GM20431 (cell line): ENCODE data around the gene ZBTB7A.

Source experiments
- in situ Hi-C: fragments of 300-500 bp; cut with MseI, MboI; formaldehyde crosslinking; loops from one replicate; pipeline ENCODE4 v1.15.0; 2020; ENCODE audit warnings: low sequenced_read_pairs; ENCODE audit not compliant: unreplicated experiment

Gene ZBTB7A

DNA sequence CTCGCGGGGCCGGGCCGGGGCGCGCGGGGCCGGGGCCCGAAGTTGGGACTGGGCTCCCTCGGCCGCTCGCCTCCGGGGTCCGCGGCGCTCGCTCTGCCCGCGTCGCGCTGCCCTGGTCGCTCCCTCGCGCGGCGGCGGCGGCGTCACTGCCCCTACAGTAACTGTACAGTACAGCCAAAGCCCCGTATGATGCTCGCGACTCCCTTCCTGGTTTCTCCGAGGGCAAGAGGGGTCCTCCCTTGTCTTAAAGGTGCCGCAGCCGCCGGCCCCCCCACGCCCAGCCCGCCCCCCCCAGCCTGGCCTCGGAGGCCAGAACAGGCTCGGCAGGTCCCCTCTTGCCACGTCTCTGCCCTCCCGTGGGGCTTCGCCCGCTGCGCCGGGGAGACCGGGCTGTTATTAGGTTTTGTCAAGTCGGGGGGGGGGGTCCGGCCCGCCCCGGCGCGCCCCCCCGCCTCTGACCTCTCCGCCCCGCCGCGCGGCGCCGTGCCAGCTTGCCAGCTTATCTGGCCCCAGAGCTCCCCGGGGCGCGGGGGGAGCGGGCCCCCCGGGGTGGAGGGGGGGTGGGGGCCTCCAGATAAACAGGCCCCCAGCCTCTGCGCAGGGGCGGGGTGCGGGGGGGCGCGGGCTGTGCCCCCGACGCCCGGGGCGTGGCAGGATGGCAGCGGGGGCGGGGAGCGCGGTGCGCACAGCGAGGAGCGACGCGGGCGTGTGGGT lies at the start of gene ZBTB7A:
TSS of gene ZBTB7A (minus strand) at position 218 of the 714 bp plus-strand sequence. CDS start 11,667 bp downstream, outside the sequence.
- in situ Hi-C loops, result no loop called here

GRCh38 chr19:4115818-4116385 lies 49.2 kb upstream of the ZBTB7A start:
- in situ Hi-C loops, result no loop called here

- in situ Hi-C loops, result no loop called here
These were observed 48.5 kb upstream of the ZBTB7A start for GRCh38 chr19:4115050-4115817.

DNA sequence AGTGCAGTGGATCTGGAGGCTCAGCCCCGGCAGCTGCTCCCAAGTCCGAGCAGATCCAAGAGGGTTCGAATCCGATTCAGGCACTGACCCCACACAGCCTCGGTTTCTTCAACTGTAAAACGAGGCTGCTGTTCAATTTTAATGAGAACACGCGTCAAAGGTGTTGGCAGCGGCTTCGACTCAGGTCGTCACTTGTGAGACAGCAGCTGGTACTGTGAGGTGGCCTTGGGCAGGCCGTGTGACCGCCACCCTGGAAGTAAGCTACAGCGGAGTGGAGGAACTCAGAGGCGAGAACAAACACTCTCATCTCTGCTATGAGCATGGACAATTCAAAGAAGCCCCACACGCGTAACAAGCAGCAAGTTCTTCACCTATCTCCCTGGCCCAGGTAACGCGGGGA lies 47.5 kb upstream of the ZBTB7A start:
- in situ Hi-C loops, result no loop called here

- in situ Hi-C loops, result no loop called here
These were observed 46.8 kb upstream of the ZBTB7A start for GRCh38 chr19:4113398-4114088.

GRCh38 chr19:4112367-4112766 lies 45.7 kb upstream of the ZBTB7A start:
- in situ Hi-C loops, result no loop called here

DNA sequence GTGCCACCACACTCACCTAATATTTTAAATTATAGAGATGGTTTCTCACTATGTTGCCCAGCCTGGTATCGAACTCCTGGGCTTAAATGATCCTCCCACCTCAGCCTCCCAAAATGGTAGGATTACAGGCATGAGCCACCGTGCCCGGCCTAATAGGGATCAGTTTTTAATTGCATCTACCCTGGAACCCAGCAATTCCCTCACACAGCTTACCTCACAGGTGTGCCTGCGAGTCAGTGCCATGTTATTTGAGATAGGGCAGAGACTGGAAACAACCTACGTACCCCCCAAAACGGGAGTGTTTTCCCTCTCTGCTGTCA lies 42.9 kb upstream of the ZBTB7A start:
- in situ Hi-C loops, result no loop called here

DNA sequence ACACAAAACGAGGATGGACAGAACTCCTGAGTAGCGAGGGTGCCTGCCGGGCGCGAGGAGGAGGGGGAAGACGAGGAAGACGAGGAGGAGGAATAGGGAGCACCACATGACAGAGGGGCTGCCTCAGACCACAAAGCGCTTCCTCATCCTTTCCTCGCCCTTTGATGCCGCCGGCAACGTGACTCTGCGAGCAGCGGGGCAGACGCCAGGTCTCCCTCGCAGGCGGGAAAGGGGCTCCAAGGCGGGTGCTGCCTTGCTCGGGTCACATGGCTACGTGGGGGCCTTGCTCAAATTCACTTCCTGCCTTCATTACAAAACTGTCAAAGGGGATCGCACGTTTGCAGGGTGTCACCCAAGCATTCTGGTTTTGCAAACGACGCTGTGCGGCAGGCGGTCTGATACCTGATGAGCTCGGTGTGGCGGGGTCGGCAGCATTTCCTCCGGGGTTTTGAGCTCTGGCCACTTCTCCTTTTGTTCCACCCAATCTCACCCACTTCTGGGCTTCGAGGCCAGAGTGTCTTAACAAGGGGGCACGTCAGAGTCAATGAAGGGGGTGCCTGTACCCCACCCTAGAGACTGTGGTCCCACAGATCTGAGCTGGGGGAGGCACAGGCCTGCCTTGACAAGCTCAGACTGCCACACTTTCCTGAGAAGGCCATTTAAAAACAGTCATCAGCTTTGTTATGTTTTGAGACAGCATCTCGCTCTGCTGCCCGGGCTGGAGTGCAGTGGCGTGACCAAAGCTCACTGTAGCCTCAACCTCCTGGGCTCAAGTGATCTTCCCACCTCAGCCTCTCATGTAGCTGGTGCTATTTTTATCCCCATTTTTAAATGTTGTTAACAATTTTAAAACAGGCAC lies 42.3 kb upstream of the ZBTB7A start:
- in situ Hi-C loops, result no loop called here

DNA sequence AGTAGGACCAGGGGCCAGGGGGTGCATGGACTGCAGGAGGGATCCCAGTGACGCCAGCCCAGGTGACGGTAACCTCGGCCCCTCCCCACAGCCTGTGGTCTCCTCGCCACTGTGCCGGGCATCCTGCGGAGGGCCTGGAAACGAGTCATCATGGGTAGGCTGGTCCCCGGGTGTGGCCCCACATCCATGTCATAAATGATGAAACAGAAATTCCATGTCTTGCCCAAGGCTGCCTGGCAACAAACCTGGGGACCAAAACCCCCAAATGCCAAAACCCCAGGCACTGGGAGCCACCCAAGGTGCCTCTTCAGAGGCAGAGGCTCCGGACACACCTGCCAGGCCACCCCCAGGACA lies 36.4 kb upstream of the ZBTB7A start:
- in situ Hi-C loops, result no loop called here

- in situ Hi-C loops, result no loop called here
These were observed 35.8 kb upstream of the ZBTB7A start for GRCh38 chr19:4102339-4103079.

- in situ Hi-C loops, result no loop called here
These were observed 34.7 kb upstream of the ZBTB7A start for GRCh38 chr19:4101496-4101770.

- in situ Hi-C loops, result no loop called here
These were observed 34.2 kb upstream of the ZBTB7A start for GRCh38 chr19:4100647-4101495.

GRCh38 chr19:4099041-4099764 lies 32.5 kb upstream of the ZBTB7A start:
- in situ Hi-C loops, result no loop called here

DNA sequence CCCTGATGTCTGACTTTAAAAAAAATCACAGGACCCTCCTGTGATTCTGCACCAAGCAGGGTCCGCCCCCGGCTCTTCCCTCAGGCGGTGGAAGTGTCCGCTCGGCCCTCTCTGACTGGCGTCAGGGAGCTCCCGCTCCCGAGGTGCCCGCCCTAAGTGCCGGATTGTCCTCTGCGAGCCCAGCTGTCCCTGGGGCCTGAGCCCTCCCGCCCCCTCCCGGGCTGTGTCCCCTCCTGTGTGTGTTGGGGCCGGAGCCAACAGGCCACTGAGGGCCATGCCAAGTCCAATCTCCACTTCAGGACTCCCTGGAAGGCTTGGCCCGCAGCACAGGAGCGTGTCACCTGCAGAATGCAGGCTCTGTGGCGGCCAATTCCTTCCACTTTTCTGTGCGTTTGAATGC lies 31.8 kb upstream of the ZBTB7A start:
- in situ Hi-C loops, result no loop called here

DNA sequence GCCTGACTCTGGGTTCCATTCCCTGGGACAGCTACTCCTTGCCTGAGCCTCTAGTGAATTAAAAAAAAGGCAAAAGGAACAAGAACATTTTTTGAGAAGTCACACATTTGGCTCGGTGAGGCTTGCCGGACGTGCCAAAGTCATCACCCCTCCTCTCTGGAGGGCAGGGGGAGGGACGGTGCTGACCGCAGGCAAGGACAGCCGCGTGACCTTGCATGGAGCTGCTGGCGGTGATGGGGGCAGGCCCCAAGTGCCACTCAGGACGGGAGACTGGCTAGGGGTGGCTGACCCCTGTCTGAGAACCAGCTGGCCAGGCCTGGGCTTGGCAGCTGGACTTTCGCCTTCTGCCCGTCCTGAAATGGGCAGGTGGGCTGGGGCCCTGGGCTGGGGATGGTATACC lies 30.8 kb upstream of the ZBTB7A start:
- in situ Hi-C loops, result no loop called here

GRCh38 chr19:4096049-4096892 lies 29.6 kb upstream of the ZBTB7A start:
- in situ Hi-C loops, result no loop called here

DNA sequence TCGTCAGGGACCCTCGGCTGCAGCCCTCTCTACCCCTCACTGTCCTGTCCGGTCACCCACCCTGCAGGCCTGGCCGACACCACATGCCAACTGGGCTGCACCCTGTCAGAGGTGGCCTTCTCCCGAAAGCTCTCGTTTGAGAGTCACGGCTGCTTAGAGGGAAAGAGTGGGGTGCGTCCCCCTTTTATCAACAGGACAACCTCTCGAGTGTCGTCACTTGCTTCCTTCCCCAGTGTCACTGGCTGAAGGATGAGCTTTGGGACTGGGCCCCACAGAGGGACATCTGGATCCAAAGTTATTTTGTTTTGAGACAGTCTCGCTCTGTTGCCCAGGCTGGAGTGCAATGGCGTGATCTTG lies 28.8 kb upstream of the ZBTB7A start:
- in situ Hi-C loops, result no loop called here
